Natural killer cell treated with Interleukin-12 subunit alpha and Interleukin-12 subunit beta and Interleukin-15 and Interleukin-18, amount 100 ng/mL, for 72 hours (primary cell): ENCODE measurements around the gene ACSF3. TPM values are rescaled to one million over a fixed set of nuclear protein-coding genes. Genes with fewer than 3 reads are reported as not detected.

Source experiments
- ATAC-seq, 2 donors: fragments of 150-1000 bp; cut with Tn5 transposase in 1 of 2; sonication (Bioruptor Pico), chemical (Tn5 transposase) in 1 of 2; 2 replicates each; pipeline ENCODE4 v1.10.0; 2021
- DNase-seq: peaks from one replicate; pipeline ENCODE4 v3.0.0; 2022; ENCODE audit warnings: low spot score
- H3K27ac Mint-ChIP-seq, 2 donors: 1 replicate in 1 of 2; 2 replicates in 1 of 2; pipeline ENCODE4 v1.8.0; 2022; ENCODE audit warnings: mixed read lengths in 2 of 2, mild to moderate bottlenecking in 1 of 2, moderate library complexity in 1 of 2
- H3K27me3 Mint-ChIP-seq, 2 donors: 1 replicate in 1 of 2; 2 replicates in 1 of 2; pipeline ENCODE4 v1.8.0; 2022; ENCODE audit warnings: mixed read lengths in 2 of 2
- H3K36me3 Mint-ChIP-seq: one replicate; pipeline ENCODE4 v1.8.0; 2022; ENCODE audit warnings: mixed read lengths
- H3K4me1 Mint-ChIP-seq, 2 donors: 1 replicate in 1 of 2; 2 replicates in 1 of 2; pipeline ENCODE4 v1.8.0; 2022; ENCODE audit warnings: low read depth in 2 of 2, mixed read lengths in 2 of 2, mild to moderate bottlenecking in 1 of 2
- H3K4me3 Mint-ChIP-seq: one replicate; pipeline ENCODE4 v1.8.0; 2022; ENCODE audit warnings: mixed read lengths
- H3K9me3 Mint-ChIP-seq: 2 replicates; pipeline ENCODE4 v1.8.0; 2022; ENCODE audit warnings: mixed read lengths
- total RNA-seq, 2 donors: library from RNA; stranded (reverse); gene quantifications; one replicate each; pipeline ENCODE4 v1.2.3, GENCODE V29; 2022

The ACSF3 gene
- total RNA-seq, 2 donors from 2014 or later, result 52.3 to 125 TPM

GRCh38 chr16:89153848-89154271 lies 60.2 kb downstream of the ACSF3 start:
- ATAC-seq, result no peak
- Mint-ChIP-seq H3K9me3 (no peaks in the 10 kb centered on the region), H3K36me3 (peaks cover 11% of the 10 kb centered on the region), H3K27ac (no peak overlapping the region), H3K4me3 (no peak overlapping the region), H3K4me1 (peaks cover 0 to 7% of the 10 kb centered on the region in 2 donors), H3K27me3 (no peaks in the 10 kb centered on the region)
- DNase-seq, result no peak

DNA sequence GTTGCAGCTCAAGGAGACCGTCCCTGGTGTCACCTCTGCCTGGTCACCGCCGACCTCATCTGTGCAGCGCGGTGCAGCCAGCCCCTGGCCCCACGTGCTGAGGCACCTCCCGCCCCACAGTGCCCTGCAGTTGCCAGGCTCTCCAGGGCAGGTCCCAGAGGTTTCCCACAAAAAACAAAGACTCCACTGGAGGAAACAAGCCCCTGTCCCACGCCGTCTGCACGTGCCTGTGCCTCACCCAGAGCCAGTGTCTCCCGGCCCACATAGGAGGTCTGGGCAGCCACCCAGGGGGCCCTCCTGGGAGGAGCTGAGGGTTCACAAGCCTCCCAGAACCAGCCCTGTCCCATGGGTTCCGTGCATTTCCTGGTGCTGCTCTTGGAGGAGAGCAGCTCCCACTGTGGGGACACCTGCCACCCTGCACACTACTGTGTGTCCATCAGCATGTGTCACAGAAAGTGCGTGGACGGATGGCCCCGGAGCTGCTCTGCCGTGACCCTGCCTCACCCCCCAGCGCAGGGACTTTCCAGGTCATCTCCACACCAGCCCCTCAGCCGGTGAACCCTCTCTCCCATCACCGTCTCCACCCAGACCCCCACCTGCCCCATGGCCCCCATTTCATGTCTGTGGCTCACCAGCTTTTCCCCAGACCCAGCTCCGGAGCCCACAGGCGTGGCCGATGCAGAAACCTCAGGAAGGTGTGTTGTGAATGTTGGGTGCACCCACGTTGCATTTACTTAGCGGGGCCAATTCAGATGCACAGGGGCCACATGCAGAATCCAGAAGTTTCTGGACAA lies 60.9 kb downstream of the ACSF3 start:
- no peak for DNase-seq
- Mint-ChIP-seq H3K27ac (no peak overlapping the region), H3K36me3 (peaks cover 7% of the 10 kb centered on the region), H3K27me3 (no peaks in the 10 kb centered on the region), H3K4me1 (peaks cover 0 to 2% of the 10 kb centered on the region in 2 donors), H3K4me3 (no peak overlapping the region), H3K9me3 (no peaks in the 10 kb centered on the region)
- ATAC-seq, result peak in 1 of 2 donors; percentile 21

GRCh38 chr16:89155184-89155679 lies 61.6 kb downstream of the ACSF3 start:
- no peaks in the 10 kb centered on the region for H3K27me3 Mint-ChIP-seq
- H3K4me1 Mint-ChIP-seq, result peaks cover 0 to 2% of the 10 kb centered on the region in 2 donors
- DNase-seq (no peak), ATAC-seq (no peak)
- no peaks in the 10 kb centered on the region for H3K9me3 Mint-ChIP-seq
- H3K4me3 Mint-ChIP-seq, result no peak overlapping the region
- peaks cover 7% of the 10 kb centered on the region for H3K36me3 Mint-ChIP-seq
- no peak overlapping the region for H3K27ac Mint-ChIP-seq

GRCh38 chr16:89155851-89156739 lies 62.4 kb downstream of the ACSF3 start:
- no peak for ATAC-seq
- peaks cover 0 to 2% of the 10 kb centered on the region in 2 donors for H3K4me1 Mint-ChIP-seq

DNA sequence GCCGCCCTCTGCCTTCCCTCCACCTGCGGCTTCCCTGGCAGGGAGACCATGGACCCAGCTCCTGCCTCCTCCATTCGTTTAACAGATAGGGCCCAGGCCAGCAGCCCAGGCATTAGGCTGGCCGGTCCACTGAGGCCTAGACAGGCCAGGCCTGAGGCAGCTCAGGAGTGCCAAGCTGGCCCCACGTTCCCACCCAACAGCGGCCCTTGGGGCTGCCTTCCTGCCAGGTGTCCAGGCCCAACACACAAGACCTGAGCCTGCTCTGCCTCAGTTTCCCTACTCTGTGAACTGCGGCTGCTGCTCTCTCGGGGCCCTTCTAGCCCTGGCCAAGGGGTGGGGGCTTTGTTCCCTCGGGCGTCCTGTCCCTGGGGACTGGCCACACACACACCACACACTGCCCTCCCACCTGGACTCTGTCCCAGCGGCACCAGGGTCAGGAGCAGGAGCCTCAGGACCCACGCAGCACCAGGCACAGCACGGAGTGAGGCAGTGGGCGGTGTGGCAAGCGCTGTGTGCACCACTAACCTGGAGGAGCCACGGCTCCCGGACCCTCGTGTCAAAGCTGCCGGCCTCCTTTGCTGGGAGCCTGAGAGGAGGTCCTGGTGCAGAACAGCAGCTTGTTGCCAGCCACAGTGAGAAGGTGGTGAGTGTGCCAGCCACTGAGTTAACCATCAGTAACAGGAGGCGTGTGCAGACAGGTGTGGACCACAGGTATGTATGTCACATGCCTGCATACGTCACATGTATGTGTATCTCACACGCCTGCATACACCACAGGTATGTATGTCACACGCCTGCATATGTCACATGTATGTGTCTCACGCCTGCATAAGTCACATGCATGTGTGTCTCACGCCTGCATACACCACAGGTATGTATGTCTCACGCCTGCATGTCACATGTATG lies 63.3 kb downstream of the ACSF3 start:
- no peaks in the 10 kb centered on the region for H3K27me3 Mint-ChIP-seq
- H3K4me3 Mint-ChIP-seq, result no peak overlapping the region
- H3K9me3 Mint-ChIP-seq, result no peaks in the 10 kb centered on the region
- H3K27ac Mint-ChIP-seq, result no peak overlapping the region
- no peaks in the 10 kb centered on the region for H3K36me3 Mint-ChIP-seq
- no peak for ATAC-seq
- DNase-seq, result no peak
- peaks cover 0 to 2% of the 10 kb centered on the region in 2 donors for H3K4me1 Mint-ChIP-seq

More at GRCh38 chr16:89155851-89156739, 62.4 kb downstream of the ACSF3 start:
- Mint-ChIP-seq H3K27me3 (no peaks in the 10 kb centered on the region), H3K27ac (no peak overlapping the region), H3K36me3 (peaks cover 3% of the 10 kb centered on the region), H3K9me3 (no peaks in the 10 kb centered on the region), H3K4me3 (no peak overlapping the region)
- DNase-seq, result no peak

GRCh38 chr16:89157778-89158177 lies 64.1 kb downstream of the ACSF3 start:
- Mint-ChIP-seq H3K4me1 (no peaks in the 10 kb centered on the region), H3K27me3 (no peaks in the 10 kb centered on the region), H3K36me3 (no peaks in the 10 kb centered on the region), H3K27ac (no peak overlapping the region), H3K4me3 (no peak overlapping the region), H3K9me3 (no peaks in the 10 kb centered on the region)
- DNase-seq (no peak), ATAC-seq (no peak)

DNA sequence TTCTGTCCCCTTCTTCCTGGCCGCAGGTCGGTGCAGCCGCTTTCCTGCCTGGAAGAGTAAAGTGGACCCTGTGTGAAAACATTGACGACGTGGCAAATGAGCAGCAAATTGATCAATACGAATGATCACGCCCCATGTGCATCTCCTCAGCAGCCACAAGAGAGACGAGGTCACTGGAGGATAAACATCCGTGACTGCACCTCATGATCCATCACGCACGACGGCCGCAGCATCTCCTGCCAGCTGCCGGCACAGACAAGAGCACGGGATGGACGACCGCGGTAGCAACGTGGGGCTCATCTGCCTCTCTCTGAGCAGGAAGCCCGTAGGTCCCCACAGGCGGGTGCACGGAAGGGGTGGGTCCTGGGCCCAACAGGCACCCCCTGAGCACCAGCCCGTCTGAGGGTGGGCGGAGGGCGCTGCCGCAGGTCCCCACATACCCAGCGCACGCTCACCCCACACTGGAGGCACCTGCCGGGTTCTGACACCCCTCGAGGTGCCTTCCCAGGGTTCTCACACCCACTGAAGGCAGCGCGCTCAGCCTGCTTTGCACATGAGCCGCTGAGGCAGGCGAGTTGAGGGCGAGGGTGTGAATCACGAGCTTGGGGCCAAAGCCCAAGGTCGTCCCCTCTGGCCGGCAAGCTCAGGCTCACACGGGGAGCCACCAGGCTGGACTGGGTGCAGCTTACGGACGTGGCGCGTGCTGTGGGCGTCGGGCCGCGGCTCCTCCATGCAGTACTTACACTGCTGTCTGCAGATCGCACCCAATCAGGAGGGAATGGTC lies 65.6 kb downstream of the ACSF3 start:
- DNase-seq (no peak), ATAC-seq (no peak)
- no peaks in the 10 kb centered on the region for H3K4me1 Mint-ChIP-seq
- no peaks in the 10 kb centered on the region for H3K9me3 Mint-ChIP-seq
- H3K27ac Mint-ChIP-seq, result no peak overlapping the region
- H3K4me3 Mint-ChIP-seq, result no peak overlapping the region
- H3K27me3 Mint-ChIP-seq, result no peaks in the 10 kb centered on the region
- no peaks in the 10 kb centered on the region for H3K36me3 Mint-ChIP-seq

- no peak overlapping the region for H3K27ac Mint-ChIP-seq
Measured at GRCh38 chr16:89159850-89160354, 66.2 kb downstream of the ACSF3 start.

DNA sequence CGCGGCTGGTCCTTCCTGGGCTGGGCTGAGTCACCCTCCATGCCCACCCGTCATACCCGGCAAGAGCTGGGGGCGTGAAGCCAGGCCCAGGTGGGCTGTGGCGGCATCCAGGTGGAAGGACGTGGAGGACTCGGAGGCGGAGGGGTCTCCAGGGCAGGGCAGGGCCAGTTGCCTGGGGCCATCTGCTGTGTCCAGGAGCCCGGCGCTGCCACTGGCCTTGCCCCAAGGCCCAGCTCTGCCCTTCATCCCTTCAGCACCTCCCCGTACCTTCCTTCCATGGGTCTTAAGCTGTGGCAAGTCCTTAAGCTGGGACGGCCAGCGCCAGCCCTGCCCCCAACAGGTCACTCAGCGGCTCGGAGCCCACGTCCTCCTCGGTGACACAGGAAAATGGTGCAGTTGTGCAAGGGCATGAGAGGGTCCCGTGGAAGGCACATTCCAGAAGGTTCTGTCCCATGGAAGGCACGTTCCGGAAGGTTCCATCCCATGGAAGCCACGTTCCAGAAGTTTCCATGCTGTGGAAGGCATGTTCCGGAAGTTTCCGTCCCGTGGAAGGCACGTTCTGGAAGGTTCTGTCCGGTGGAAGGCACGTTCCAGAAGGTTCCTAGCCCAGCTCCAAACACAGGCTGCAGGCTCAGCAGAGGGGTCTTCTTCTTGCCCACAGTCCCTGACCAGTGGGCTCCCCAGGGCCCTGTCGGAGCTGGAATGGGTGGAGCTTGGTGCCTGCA lies 67.5 kb downstream of the ACSF3 start:
- no peaks in the 10 kb centered on the region for H3K9me3 Mint-ChIP-seq
- H3K36me3 Mint-ChIP-seq, result no peaks in the 10 kb centered on the region
- H3K4me3 Mint-ChIP-seq, result no peak overlapping the region
- ATAC-seq (no peak), DNase-seq (no peak)
- no peaks in the 10 kb centered on the region for H3K4me1 Mint-ChIP-seq
- no peaks in the 10 kb centered on the region for H3K27me3 Mint-ChIP-seq
- no peak overlapping the region for H3K27ac Mint-ChIP-seq

More at GRCh38 chr16:89159850-89160354, 66.2 kb downstream of the ACSF3 start:
- ATAC-seq, result no peak
- no peaks in the 10 kb centered on the region for H3K4me1 Mint-ChIP-seq
- no peaks in the 10 kb centered on the region for H3K27me3 Mint-ChIP-seq
- no peaks in the 10 kb centered on the region for H3K9me3 Mint-ChIP-seq
- no peaks in the 10 kb centered on the region for H3K36me3 Mint-ChIP-seq
- H3K4me3 Mint-ChIP-seq, result no peak overlapping the region
- no peak for DNase-seq

DNA sequence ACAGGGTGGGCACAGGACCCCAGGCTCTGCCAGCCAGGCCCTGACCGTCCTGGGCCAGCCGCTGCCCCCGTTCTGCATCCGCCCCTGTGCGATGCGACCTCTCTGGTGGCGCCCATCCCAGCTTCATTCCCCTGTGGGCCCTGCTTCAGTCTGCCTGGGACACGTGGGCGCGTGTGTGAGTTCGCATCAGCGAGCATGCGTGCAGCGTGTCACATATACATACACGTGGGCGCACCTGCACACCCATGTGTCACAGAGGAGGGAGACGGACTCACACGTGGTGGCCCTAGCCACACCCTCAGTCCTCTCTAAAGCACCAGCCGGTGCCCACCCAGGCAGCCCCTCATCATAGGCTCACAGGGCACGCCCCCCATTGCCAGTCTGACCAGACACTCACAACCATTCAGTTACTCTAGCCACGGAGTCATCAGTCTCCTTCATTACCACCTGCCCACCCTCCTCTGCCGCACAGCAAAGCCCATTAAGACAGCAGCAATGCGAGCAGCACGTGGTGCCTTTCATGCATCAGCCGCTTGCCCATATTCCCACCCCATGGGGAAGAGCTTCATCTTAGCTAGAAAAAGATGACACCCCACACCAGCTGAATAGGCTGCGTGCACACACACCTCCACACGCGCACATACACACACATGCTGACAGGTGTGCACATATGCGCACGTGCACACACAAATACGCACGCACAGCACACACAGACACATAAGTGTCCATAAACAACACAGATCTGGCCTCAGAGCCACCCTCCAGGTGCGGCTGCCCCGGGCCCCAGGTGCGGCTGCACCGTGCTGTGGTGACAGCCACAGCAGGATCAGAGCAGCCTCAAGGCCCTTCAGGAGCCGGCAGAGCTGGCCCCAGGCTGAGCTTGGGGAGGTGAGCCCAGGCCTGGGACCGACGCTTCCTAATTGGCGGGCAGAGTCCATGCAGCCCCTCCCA lies 68.4 kb downstream of the ACSF3 start:
- no peak overlapping the region for H3K4me3 Mint-ChIP-seq
- peak in 1 of 2 donors; percentile 37 for ATAC-seq
- no peak overlapping the region for H3K27ac Mint-ChIP-seq
- no peaks in the 10 kb centered on the region for H3K9me3 Mint-ChIP-seq
- no peak for DNase-seq
- H3K27me3 Mint-ChIP-seq, result peaks cover 0 to 5% of the 10 kb centered on the region in 2 donors
- H3K4me1 Mint-ChIP-seq, result no peaks in the 10 kb centered on the region
- no peaks in the 10 kb centered on the region for H3K36me3 Mint-ChIP-seq

GRCh38 chr16:89163297-89163696 lies 69.6 kb downstream of the ACSF3 start:
- no peak for ATAC-seq

More at GRCh38 chr16:89163297-89163696, 69.6 kb downstream of the ACSF3 start:
- Mint-ChIP-seq H3K27ac (no peak overlapping the region), H3K36me3 (no peaks in the 10 kb centered on the region), H3K4me1 (no peaks in the 10 kb centered on the region), H3K27me3 (peaks cover 0 to 5% of the 10 kb centered on the region in 2 donors), H3K9me3 (no peaks in the 10 kb centered on the region), H3K4me3 (no peak overlapping the region)
- no peak for DNase-seq
